Gastrocnemius medialis (tissue), 4 donors: ENCODE results near the gene MUC5B.

Source experiments
- CTCF ChIP-seq, 5 experiments: fragments of 450-650 bp in 3 of 5; fragments of 200-600 bp in 2 of 5; sonication (generic) in 2 of 5; IDR thresholded peaks in 4 of 5; conservative IDR thresholded peaks in 1 of 5; 1 replicate in 4 of 5; 2 replicates in 1 of 5; pipeline ENCODE4 v1.5.1; 2016 to 2019; ENCODE audit warnings: antibody characterized with exemption in 5 of 5, mild to moderate bottlenecking in 3 of 5, moderate library complexity in 3 of 5
- POLR2A ChIP-seq, 2 donors: fragments of 450-650 bp; IDR thresholded peaks; one replicate each; pipeline ENCODE4 v1.6.1; 2017; ENCODE audit warnings: antibody characterized with exemption in 2 of 2, mild to moderate bottlenecking in 2 of 2, moderate library complexity in 2 of 2

GRCh38 chr11:1228101-1228821 lies 5.4 kb downstream of the MUC5B start:
- TF ChIP-seq CTCF (IDR thresholded peaks at IDR 0.05 in 4 of 5, conservative IDR thresholded peaks at IDR 0.05 in 1 of 5) (no peak), POLR2A (IDR thresholded peaks at IDR 0.05) (no peak)
